Kidney (tissue), 14 donors: Measurements from ENCODE around the gene TNIP1. TPM values are rescaled to one million over a fixed set of nuclear protein-coding genes. Genes with fewer than 3 reads are reported as not detected.

Experiments used
- DNase-seq, 5 donors: peaks; one replicate each; pipeline ENCODE4 v3.0.0-alpha.2; 2013 to 2020
- FAIRE-seq: peaks from 2 replicates; lab custom pipeline; 2012; peaks lifted over from hg19 to GRCh38; lab: Jason Lieb, UNC
- H3K27ac ChIP-seq, 2 donors: one replicate each; pipeline ENCODE4 v1.7.0; 2013; ENCODE audit warnings: low read depth in 2 of 2, low read length in 2 of 2, inconsistent platforms in 1 of 2
- H3K27me3 ChIP-seq: one replicate; pipeline ENCODE4 v1.7.1; 2013; ENCODE audit warnings: low read length, inconsistent platforms; ENCODE audit not compliant: control insufficient read depth, insufficient read depth
- H3K36me3 ChIP-seq, 3 donors: one replicate each; pipeline versions ENCODE4 v1.7.0 to v1.7.1; 2013; ENCODE audit warnings: low read length in 3 of 3, control low read depth in 1 of 3, inconsistent platforms in 1 of 3; ENCODE audit not compliant: insufficient read depth in 3 of 3, control insufficient read depth in 2 of 3
- H3K4me1 ChIP-seq, 3 donors: one replicate each; pipeline versions ENCODE4 v1.7.0 to v1.7.1; 2013; ENCODE audit warnings: low read length in 3 of 3, inconsistent platforms in 1 of 3, low read depth in 1 of 3; ENCODE audit not compliant: control insufficient read depth in 2 of 3, insufficient read depth in 2 of 3
- H3K4me3 ChIP-seq, 3 donors: one replicate each; pipeline versions ENCODE4 v1.7.0 to v1.8.1; 2013; ENCODE audit warnings: low read length in 3 of 3, control low read depth in 1 of 3, inconsistent platforms in 1 of 3
- H3K9ac ChIP-seq, 3 donors: one replicate each; pipeline versions ENCODE4 v1.7.0 to v1.7.1; 2013; ENCODE audit warnings: low read length in 3 of 3, control low read depth in 1 of 3, inconsistent platforms in 1 of 3
- H3K9me3 ChIP-seq, 3 donors: one replicate each; pipeline versions ENCODE4 v1.7.0 to v1.7.1; 2013; ENCODE audit warnings: low read length in 3 of 3, control low read depth in 1 of 3, inconsistent platforms in 1 of 3; ENCODE audit not compliant: control insufficient read depth in 2 of 3, insufficient read depth in 1 of 3
- CTCF ChIP-seq: IDR thresholded peaks from 3 replicates; pipeline ENCODE4 v1.5.1; 2012; ENCODE audit warnings: mild to moderate bottlenecking, moderate library complexity, borderline replicate concordance; ENCODE audit not compliant: insufficient read depth; ENCODE audit errors: extremely low read depth
- intact Hi-C: fragments of 100-400 bp; cut with DNase I; formaldehyde crosslinking; loops from one replicate; pipeline ENCODE4 v1.11.1; 2022
- polyA plus RNA-seq: library from polyadenylated mRNA; stranded (reverse); fragments of 350-450 nt; fragmentation: Illumina TruSeq; extraction: RNeasy Lipid Tissue Mini Kit (QIAGEN cat#74804); gene quantifications from one replicate; pipeline ENCODE4 v1.2.3, GENCODE V29; 2014; ENCODE audit warnings: low read depth, low replicate concordance; ENCODE audit not compliant: insufficient read depth
- total RNA-seq: library from RNA; stranded (reverse); fragmentation: NEBNext Ultra II Directional; extraction: Animal tissue kit (Norgen Biotek cat#: 25700); gene quantifications from one replicate; pipeline ENCODE4 v1.2.1, GENCODE V29; 2021
- donor health status: control.
- donor health status: control.
- donor health status: control.
- donor health status: control.
- donor health status: control.
- donor health status: DM: yes; HTN: yes; CAD: no.
- donor health status: Normal renal cell carcinoma (clear cell type).

The TNIP1 gene
- total and polyA plus RNA-seq, 2 donors from 2014 or later = 109 to 132 TPM

GRCh38 chr5:151056379-151057325, 24.2 kb downstream of the TNIP1 start:
- Histone ChIP-seq H3K4me3 (no peak overlapping the region), H3K4me1 (peaks cover 0 to 27% (median 26%) of the 10 kb centered on the region in 3 donors), H3K9ac (no peak overlapping the region), H3K36me3 (peaks cover 0 to 70% (median 36%) of the 10 kb centered on the region in 3 donors), H3K27me3 (no peaks in the 10 kb centered on the region), H3K9me3 (no peaks in the 10 kb centered on the region), H3K27ac (no peak overlapping the region)
- FAIRE-seq (no peak), DNase-seq (no peak)
- no peak for TF ChIP-seq CTCF
- intact Hi-C loops = no loop called here

- Histone ChIP-seq H3K36me3 (peaks cover 4 to 67% (median 36%) of the 10 kb centered on the region in 3 donors), H3K9ac (no peak overlapping the region), H3K27ac (peak overlapping the region in 1 of 2 donors; percentile 15), H3K9me3 (no peaks in the 10 kb centered on the region), H3K27me3 (no peaks in the 10 kb centered on the region), H3K4me3 (no peak overlapping the region), H3K4me1 (peaks cover 0 to 22% (median 20%) of the 10 kb centered on the region in 3 donors)
- TF ChIP-seq CTCF = no peak
- DNase-seq (no peak), FAIRE-seq (no peak)
- intact Hi-C loops = no loop called here
These were observed 25.5 kb downstream of the TNIP1 start for GRCh38 chr5:151055336-151055735.

- Histone ChIP-seq H3K27me3 (no peaks in the 10 kb centered on the region), H3K27ac (no peak overlapping the region), H3K9me3 (no peaks in the 10 kb centered on the region), H3K9ac (no peak overlapping the region), H3K36me3 (peaks cover 4 to 63% (median 34%) of the 10 kb centered on the region in 3 donors), H3K4me3 (no peak overlapping the region), H3K4me1 (peaks cover 0 to 16% (median 16%) of the 10 kb centered on the region in 3 donors)
- FAIRE-seq (no peak), DNase-seq (no peak)
- intact Hi-C loops = loop anchor here (5.0 kb wide), 1 partner anchor 63 kb away; no protein-coding TSS in a partner anchor
- no peak for TF ChIP-seq CTCF
These were observed 26.1 kb downstream of the TNIP1 start for GRCh38 chr5:151054709-151055108.
